GM18951 (cell line): ENCODE measurements around the gene PAK4.
"Not testable (repeated sequence)": the region's sequence is repeated elsewhere in the genome, so short reads cannot be mapped to it uniquely, and the experiment has no call there.

ENCODE experiments used
- POLR2A ChIP-seq: IDR thresholded peaks from 4 replicates; pipeline ENCODE4 v1.6.1; 2011; ENCODE audit warnings: mild to moderate bottlenecking; ENCODE audit not compliant: insufficient read length, insufficient read depth; ENCODE audit errors: extremely low read depth
- in situ Hi-C: fragments of 300-500 bp; cut with MboI; formaldehyde crosslinking; loops from one replicate; pipeline ENCODE4 v1.12.0; 2022; ENCODE audit warnings: low sequenced_read_pairs, mixed read lengths, inconsistent platforms; ENCODE audit not compliant: unreplicated experiment

PAK4 gene

DNA sequence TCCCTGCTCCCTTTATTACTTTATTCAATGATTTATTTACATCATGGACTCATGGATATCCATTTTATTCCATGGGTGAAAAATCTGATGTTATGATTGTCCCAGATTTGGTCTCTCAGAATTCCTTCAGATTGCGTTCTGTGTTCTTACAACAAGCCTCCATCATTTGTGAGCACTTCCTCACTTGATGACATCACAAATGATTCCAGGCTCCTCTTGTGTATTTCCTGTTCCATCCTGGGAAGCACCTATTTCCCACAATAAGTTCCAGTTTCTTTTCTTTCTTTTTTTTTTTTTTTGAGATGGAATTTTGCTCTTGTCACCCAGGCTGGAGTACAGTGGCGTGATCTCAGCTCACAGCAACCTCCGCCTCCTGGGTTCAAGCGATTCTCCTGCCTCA is 34.7 kb upstream of the PAK4 start:
- in situ Hi-C loops, result no loop called here
- TF ChIP-seq POLR2A, result no peak

DNA sequence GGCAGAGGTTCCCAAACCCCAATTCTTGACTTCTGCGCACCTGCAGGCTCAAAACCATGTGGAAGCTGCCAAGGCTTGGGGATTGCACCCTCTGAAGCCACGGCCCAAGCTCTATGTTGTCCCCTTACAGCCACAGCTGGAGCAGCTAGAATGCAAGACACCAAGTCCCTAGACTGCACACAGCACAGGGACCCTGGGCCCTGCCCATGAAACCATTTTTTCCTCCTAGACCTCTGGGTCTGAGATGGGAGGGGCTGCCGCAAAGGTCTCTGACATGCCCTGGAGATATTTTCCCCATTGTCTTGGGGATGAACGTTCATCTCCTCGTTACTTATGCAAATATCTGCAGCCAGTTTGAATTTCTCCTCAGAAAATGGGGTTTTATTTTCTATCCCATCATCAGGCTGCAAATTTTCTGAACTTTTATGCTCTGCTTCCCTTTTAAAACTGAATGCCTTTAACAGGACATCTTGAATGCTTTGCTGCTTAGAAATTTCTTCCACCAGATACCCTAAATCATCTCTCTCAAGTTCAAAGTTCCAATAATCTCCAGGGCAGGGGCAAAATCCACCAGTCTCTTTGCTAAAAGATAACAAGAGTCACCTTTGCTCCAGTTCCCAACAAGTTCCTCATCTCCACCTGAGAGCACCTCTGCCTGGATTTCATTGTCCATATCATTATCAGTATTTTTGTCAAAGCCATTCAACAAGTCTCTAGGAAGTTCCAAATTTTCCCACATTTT is 29.6 kb upstream of the PAK4 start:
- in situ Hi-C loops, result not testable (repeated sequence)

DNA sequence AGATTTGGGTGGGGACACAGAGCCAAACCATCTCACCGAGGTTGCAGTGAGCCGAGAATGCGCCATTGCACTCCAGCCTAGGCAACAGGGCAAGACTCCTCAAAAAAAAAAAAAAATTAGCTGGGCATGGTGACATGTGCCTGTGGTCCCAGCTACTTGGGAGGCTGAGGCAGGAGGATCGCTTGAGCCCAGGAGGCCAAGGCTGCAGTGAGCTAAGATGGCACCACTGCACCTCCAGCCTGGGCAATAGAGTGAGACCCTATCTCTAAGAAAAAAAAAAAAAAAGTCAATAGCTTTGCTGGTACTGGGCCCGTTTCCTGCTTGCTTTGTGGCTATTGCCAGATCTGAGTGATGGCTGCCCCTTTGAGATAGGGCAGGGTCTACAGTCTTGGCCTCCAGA is 28.3 kb upstream of the PAK4 start:
- in situ Hi-C loops, result no loop called here
- TF ChIP-seq POLR2A, result no peak

DNA sequence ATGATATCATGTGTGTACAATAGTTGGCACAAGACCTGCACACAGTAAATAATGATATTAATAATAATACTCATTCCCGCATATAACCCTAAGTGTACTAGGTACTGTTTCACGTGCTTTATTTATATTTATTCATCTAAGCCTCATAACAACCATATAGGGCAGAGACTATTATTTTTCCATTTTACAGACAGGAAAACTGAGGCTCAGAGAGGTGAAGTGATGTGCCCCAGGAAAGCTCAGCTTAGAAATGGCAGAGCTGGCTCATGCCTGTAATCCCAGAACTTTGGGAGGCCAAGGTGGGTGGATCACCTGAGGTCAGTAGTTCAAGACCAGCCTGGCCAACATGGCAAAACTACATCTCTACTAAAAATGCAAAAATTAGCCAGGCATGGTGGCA is 27.9 kb upstream of the PAK4 start:
- in situ Hi-C loops, result no loop called here
- TF ChIP-seq POLR2A, result no peak

DNA sequence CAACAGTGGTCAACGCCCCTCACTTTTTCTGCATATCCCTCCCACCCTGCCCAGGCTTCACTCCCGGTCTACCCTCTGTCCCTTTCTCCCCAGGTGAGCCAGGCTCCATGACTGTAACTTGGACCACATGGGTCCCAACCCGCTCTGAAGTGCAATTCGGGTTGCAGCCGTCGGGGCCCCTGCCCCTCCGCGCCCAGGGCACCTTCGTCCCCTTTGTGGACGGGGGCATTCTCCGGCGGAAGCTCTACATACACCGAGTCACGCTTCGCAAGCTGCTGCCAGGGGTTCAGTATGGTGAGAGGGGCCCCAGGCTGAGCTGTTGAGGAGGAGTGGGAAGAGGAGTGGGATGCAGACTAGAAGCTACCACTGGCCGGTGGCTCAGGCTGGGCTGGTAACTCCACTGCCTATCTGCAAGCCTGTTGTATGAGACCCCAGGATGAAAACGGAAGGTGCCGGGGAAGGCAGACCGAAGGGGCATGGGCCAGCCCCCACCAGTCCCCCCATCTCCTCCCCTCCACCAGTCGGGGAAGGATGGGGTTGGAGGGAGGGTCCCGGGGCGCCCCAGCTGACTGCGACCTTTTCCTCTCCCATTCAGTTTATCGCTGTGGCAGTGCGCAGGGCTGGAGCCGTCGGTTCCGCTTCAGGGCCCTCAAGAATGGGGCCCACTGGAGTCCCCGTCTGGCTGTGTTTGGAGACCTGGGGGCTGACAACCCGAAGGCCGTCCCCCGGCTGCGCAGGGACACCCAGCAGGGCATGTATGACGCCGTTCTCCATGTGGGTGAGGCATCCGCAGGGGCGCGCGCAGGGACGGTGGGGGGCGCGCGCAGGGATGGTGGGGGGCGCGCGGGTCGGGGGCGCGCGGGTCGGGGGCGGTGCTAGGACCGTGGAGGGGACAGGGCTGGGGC is 27.0 kb upstream of the PAK4 start:
- TF ChIP-seq POLR2A, result no peak
- in situ Hi-C loops, result no loop called here

DNA sequence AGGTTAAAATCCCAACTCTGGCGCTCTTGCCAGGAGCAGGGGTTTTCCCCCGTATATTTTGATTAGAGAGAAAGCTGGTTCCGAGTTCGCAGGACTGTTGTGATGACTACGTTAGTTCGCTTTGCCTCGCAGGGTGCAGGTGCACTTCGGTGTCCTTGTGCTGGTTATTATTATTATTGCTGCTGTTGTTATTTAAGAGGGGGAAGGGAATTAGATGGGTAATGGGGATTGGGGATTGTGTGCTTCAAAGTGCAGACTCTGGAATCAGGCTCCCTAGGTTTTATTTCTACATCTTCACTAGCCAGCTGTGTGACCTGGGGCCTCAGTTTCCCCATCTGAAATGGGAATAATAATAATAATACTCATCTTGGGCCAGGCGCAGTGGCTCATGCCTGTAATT is 26.2 kb upstream of the PAK4 start:
- in situ Hi-C loops, result no loop called here
- no peak for TF ChIP-seq POLR2A

DNA sequence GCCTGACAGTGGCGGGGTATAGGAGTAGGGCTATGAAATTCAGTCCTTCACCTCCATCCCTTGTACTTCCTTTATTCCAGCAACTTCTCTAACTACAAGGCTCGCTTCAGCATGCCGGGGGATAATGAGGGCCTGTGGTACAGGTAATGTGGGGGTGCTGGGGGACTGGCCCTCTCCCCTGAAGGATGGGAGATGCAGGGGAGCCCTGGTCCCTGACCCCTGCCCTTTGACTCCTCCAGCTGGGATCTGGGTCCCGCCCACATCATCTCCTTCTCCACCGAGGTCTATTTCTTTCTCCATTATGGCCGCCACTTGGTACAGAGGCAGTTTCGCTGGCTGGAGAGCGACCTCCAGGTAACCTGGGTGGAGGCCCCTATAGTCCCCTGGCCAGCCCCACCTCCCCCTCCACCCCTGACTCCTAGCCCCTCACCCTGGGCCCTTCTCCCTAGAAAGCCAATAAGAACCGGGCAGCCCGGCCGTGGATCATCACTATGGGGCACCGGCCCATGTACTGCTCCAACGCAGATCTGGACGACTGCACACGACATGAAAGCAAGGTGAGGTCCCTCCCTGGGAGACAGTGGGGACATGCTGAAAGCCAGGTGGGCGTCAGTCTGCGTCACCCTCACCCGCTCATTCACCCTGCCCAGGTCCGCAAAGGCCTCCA is 25.0 kb upstream of the PAK4 start:
- in situ Hi-C loops, result no loop called here
- TF ChIP-seq POLR2A, result no peak

DNA sequence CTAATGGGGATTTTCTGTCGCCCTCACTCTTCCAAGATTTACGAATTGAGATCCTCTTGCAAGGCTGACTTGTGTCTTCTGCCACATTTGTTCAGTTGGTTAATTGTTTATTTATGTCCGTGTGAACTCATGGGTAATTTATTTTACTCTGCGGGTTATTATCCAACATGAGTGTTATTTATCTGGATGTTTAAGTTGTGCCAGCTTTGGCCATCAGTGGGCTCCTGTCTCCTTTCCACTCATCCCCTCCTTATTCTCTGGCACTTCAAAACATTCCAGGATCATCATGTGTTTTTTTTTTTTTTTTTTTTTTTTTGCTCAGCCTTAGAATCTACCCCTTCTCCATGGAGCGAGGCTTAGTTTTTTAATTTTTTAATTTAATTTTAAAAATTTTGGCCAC is 22.4 kb upstream of the PAK4 start:
- in situ Hi-C loops, result no loop called here
- no peak for TF ChIP-seq POLR2A

DNA sequence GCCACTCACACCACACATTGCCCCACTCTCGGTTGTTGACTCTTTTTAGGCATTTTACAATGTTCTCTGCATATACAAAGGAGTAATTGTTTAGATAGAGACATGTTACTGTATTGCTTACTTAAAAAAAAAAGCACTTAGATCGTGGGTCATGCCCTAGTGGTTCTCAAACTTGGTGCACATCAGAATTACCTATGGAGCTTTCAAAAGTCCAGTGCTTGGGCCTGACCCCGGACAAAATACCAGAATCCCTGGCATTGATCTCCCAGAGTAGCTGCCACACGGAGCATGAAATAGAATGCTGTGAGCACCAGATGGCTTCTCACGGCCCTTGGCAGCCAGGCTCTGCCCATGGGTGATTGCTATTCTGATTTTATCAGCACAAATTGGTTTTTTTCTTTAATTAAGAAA is 21.4 kb upstream of the PAK4 start:
- no peak for TF ChIP-seq POLR2A
- in situ Hi-C loops, result no loop called here

DNA sequence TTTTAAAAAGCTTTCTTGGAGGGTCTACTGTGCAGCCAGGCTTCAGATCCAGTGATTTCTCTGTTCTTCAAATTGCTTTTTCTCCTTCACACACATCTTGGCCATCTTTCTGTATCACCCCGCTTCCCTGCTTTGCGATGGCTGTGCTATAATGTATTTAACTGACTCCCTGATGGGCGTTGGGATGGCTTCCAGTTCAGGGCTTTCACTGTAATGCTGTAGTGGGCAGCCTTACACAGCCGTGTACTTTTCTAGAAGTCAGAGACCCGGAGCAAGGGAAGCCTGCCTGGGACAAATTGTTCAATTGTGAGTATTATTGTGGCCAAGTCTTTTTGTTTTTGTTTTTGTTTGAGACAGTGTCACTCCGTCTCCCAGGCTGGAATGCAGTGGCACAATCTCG is 19.4 kb upstream of the PAK4 start:
- in situ Hi-C loops, result no loop called here
- no peak for TF ChIP-seq POLR2A

DNA sequence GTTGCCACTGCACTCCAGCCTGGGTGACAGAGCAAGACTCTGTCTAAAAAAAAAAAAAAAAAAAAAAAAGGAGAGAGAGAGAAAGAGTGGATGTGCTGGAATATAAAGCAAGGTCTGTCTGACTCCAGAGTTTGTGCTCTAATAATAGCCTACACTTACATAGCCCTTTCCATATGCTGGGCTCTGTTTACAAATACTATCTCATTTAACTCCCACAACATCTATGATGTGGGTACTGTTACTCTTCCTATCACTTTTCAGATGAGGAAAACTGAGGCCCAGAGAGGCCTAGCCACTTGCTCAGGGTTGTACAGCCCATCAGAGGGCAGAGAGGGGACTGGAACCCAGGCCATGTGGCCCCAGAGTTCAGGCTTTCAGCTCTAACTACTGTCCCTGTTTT is 15.9 kb upstream of the PAK4 start:
- in situ Hi-C loops, result loop anchor here (10.0 kb wide), 1 partner anchor 425 kb away; the partner anchor contains the start of gene EID2B
- TF ChIP-seq POLR2A, result no peak

DNA sequence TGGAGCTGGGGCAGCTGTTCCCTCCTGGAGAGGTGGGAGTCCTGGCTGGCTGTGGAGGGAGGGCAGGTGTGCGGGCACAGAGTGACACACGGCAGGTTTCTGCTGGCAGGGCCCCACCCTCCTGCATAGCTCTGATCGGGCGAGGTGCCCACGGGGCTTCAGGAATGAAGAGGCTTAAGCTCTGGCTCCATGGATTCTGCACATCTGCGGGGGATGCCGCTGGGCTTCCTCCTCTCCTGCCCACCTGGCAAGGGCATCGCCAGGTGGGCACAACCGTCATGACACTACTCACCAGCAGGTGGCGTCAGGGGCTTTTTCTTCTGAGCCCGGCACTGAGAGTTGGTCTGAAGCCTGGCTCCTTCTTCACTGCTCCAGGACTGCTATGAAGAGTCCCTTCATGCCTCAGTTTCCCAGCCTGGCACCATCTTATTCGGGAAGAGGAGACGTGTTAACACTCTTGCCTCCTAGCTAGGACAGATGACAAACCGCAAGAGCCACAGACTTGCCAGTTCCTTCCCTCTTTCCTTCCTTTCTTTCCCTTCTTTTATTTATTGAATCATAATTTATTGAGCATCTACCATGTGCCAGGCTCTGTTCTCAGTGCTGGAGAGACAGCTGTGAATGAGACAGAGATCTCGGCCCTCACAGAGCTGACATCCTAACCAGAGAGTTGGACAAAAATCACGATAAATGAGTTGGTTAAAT is 15.2 kb upstream of the PAK4 start:
- in situ Hi-C loops, result loop anchor here (10.0 kb wide), 1 partner anchor 424 kb away; the partner anchor contains the start of gene EID2B

DNA sequence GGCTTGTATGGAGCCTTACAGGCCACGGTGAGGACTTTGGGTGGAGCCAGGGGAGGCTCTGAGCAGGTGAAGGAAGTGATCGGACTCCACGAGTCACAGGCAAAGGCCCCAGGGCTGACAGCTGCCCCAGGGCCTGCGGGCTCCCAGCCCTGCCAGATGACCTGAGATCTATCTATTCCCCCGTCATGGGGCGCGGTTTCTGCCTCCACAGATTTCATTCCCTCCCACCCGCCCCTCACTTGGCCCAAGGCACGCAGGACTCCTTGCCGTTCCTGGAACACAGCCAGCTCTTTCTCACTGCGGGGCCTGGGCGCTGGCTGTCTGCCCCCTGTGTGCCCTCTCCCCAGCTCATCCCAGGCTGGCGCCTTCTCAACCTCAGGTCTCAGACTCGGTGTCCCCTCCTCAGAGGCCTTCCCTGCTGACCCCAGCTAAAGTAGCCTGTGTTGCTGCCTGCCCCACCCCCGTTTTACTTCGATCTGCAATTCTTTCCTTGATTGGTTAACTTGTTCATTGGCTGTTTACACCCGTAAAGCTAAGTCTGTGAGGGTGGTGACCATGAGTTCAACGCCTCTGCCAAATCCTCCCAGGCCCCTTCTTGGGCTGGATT is 13.9 kb upstream of the PAK4 start:
- in situ Hi-C loops, result loop anchor here (10.0 kb wide), 1 partner anchor 423 kb away; the partner anchor contains the start of gene EID2B
- TF ChIP-seq POLR2A, result no peak

More for the DNA sequence above, 15.2 kb upstream of the PAK4 start:
- no peak for TF ChIP-seq POLR2A
